Measurements from ENCODE around the gene CELSR1.

DNA sequence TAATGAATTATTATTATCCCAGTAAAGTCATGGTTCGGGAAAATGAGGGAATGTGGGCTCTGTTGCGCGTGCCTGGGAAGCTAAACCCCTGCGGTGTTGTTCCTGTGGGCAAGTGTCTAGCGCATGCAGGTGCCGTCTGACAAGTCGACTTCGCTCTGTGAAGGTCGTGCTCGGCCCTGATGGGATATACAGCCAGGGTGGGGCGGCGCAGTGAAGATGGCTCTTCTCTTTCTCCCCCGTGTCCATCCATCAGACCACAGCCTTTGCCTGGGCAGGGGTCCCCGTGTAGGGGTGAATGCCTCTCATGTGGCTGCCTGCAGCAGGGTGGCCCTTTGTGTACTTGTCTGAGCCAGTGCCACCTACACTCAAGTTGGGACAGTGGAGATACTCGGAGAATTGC lies 214.7 kb downstream of the CELSR1 start:
- TF ChIP-seq, protein P1, sequence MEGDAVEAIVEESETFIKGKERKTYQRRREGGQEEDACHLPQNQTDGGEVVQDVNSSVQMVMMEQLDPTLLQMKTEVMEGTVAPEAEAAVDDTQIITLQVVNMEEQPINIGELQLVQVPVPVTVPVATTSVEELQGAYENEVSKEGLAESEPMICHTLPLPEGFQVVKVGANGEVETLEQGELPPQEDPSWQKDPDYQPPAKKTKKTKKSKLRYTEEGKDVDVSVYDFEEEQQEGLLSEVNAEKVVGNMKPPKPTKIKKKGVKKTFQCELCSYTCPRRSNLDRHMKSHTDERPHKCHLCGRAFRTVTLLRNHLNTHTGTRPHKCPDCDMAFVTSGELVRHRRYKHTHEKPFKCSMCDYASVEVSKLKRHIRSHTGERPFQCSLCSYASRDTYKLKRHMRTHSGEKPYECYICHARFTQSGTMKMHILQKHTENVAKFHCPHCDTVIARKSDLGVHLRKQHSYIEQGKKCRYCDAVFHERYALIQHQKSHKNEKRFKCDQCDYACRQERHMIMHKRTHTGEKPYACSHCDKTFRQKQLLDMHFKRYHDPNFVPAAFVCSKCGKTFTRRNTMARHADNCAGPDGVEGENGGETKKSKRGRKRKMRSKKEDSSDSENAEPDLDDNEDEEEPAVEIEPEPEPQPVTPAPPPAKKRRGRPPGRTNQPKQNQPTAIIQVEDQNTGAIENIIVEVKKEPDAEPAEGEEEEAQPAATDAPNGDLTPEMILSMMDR (IDR thresholded peaks at IDR 0.05) = no peak
- no peak for TF ChIP-seq POLR2A (IDR thresholded peaks at IDR 0.05)

All from ovary (tissue), 3 donors.